Muscle of back (tissue), 11 donors: ENCODE results near the gene KIF19. TPM values are rescaled to one million over a fixed set of nuclear protein-coding genes. Genes with fewer than 3 reads are reported as not detected.

Experiments
- DNase-seq, 3 donors: peaks; one replicate each; pipeline versions ENCODE4 v3.0.0 to v3.0.0-alpha.2; 2013
- polyA plus RNA-seq, 10 donors: library from polyadenylated mRNA; unstranded; fragments of 120-200 nt; gene quantifications; one replicate each; pipeline ENCODE4 v1.2.1, GENCODE V29; 2013; ENCODE audit not compliant: insufficient read length in 10 of 10

Gene KIF19
- polyA plus RNA-seq, 10 donors: 1.0 to 2.3 (median 1.7) TPM

GRCh38 chr17:74361230-74362068, 35.4 kb downstream of the KIF19 start, which contains the start of gene BTBD17:
Gene BTBD17 (minus strand): TSS chr17:74361868. CDS start chr17:74361819, 49 bp downstream.
- peak in 2 of 3 donors; percentile 52 to 76 for DNase-seq

GRCh38 chr17:74362069-74362405, 36.0 kb downstream of the KIF19 start:
- no peak for DNase-seq

DNA sequence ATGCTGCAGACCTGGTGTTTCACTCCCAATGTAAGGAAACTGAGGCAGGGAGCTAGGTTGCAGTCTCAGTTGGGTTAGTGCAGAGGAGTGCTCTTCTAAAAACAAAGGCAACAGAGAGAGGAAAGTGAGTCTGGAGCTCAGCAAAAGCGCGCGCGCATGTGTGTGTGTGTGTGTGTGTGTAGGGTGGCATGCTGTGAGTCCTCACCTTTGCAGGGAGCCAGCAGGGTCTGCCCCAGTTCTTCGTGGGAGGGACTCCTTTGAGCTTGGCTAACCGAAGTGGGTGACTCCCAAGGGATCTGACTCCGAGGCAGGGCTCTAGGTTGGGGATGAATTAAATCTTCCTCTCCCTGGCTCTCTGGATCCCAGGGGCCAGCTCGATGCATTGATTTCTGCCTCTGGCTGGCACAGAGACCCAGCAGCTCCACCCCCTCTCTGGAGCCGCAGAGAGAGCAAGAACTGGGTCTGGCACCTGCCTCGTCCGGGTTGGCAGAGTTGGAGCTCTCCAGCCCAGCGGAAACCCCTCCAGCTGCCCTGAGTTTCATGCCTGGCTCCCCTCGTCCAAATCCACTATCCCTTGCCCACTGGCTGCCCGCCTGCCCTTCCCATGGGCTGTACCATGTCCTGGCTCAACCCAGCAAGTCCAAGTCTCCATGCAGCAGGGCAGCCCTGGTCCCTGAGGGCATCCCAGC, 36.9 kb downstream of the KIF19 start:
- peak in 2 of 3 donors; percentile 47 to 55 for DNase-seq

GRCh38 chr17:74367206-74367605, 41.2 kb downstream of the KIF19 start, which contains the start of gene GPR142:
Gene GPR142 (plus strand): TSS chr17:74367506. CDS start chr17:74369541, 2,035 bp downstream.
- DNase-seq: no peak

DNA sequence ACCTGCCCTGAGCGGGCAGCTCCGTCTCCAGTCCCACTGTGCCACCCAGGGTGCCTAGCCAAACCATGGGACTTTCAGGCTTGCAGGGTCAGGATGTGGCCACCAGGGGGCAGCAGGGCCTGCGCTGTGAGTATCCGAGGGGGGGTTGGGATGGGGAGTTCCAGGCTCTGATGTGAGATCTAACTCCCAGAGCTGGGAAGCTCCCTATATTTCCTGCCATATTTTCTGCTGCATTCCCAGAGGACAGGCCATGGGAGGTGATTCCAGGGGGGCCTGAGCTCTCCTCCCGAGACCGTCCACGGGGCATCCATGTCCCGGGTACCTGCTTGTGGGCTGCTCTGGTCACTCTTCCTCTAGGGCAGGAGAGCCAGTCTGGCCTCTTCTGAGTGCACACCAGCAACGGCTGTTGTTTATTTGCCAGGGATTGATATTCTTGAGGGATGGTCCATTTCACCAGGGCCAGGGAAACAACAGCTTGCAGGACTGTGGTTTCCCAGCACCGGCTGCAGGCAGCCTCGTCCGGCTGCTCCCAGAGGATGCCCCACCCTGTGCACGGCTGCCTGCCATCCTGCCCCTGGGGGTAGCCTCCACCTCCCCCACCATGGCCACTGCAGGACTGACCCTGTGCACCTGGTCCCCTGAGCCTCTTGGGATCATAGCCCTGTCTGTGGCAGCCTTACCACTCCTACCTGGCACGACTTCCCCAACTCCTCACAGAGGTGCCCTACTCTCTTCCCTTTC, 42.5 kb downstream of the KIF19 start:
- DNase-seq: peak; percentile 34 to 77 (median 65)

GRCh38 chr17:74369221-74369620, 43.2 kb downstream of the KIF19 start:
- DNase-seq: no peak

DNA sequence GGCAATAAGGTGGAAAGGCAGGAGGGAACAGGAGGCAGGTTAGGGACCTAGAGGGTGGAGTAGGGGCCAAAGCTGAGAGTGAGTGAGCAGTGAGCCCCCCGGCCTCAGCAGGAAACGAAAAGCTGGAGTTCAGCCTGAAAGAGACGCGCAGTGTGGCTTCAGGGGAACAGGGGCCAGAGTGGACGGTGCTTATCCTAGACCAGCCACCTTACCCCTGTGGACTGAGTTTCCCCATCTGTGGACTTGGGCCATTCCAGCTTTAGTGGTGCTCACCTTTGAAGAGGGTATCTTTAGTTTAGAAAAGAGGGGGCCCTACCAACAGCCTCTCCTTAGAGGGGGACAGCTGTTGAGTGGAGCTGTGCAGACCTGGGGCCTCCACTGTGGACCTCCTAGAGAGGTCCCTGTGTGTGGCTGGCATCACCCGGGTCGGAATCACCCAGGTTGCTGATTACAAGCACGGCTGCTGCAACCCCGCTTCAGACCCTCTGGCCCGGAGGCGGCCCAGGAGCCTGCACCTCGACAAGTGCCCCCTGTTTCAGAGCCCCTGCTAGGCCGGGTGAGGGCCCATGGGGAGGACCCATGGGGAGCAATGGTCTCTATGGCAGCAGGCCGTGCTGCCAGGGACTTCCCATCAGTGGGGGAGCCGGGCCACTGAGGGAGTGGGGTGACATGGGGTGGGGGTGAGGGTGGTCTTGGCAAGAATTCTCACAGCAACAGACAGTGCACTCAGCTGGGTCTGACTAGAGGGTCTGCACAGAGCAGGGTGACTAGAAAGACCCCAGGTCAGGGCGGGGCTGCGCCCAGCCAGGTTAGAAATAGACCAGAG, 43.9 kb downstream of the KIF19 start:
- DNase-seq: no peak

- DNase-seq: no peak
Measured at GRCh38 chr17:74371653-74372147, 45.7 kb downstream of the KIF19 start.

DNA sequence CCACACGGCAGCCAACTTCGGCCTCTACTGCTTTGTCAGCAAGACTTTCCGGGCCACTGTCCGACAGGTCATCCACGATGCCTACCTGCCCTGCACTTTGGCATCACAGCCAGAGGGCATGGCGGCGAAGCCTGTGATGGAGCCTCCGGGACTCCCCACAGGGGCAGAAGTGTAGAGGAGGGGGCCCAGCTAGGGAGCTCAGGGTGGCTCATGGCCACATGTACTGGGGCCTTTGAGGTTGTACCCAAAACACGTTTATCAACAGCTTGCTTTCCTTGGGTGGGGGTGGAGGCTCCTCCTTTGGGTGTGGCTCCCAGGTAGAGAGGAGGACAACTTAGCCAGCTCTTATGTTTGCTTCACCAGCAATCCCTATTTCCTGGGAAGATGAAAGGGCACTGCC, 46.4 kb downstream of the KIF19 start:
- DNase-seq: no peak

- DNase-seq: peak in 1 of 3 donors; percentile 40
Measured at GRCh38 chr17:74373838-74374606, 48.0 kb downstream of the KIF19 start.

DNA sequence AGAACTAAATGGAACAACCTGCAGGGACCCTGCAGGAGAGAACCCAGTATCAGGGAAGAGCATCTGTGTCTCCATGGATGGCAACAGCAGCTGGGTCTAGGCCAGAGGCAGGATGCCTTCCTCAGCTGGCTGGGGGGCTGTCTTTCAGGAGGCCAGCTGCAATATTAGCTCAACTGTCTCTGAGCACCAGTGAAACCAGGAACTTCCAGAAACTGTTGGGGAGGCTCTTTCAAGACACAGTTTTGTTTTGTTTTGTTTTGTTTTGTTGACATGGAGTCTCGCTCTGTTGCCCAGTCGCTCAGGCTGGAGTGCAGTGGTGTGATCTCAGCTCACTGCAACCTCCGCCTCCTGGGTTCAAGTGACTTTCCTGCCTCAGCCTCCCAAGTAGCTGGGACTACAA, 48.8 kb downstream of the KIF19 start:
- peak in 1 of 3 donors; percentile 23 for DNase-seq

- peak; percentile 83 to 95 (median 92) for DNase-seq
Measured at GRCh38 chr17:74379495-74380085, 53.6 kb downstream of the KIF19 start.

DNA sequence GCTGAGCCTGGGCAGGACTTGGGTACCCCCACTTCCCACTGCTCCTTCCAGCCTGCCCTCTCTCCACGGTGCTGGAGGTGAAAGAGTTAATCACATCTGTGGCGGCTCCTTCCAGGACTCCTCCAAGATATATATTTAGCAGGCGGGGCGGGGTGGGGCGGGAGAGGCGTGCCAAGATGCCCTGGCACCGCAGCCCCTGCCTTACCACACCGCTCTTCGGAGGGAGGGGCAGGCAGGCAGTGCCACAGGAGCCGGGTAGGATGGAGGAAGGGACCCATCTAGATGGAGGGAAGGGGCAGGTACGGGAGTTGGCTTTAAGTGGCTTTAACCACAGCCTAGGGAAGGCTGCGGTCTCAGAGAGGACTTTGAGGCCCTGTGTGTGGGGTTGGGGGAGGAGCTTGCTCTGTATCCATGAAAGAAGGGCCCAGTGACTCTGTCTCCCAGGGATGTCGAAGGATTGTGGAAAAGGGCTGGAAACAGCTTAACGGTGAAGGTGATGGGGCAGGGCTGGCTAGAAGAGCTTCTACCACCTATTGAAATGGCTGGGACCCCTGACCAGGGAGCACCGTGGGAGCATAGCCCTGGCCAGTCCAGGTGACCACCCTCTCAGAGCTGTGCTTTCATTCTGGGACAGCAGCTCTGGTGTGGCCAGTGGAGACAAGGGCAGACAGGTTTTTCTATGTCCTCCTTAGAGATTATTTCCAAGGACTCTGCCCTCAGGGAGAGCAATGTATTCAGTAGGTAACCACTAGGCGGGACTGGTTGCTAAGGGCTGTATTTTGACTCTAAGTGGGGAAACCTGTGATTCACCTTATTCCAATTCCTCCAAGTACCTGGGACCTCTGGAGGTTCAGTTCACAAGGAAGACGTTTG, 54.3 kb downstream of the KIF19 start:
- DNase-seq: peak in 2 of 3 donors; percentile 43

GRCh38 chr17:74380959-74381808, 55.2 kb downstream of the KIF19 start:
- DNase-seq: peak in 1 of 3 donors; percentile 4

DNA sequence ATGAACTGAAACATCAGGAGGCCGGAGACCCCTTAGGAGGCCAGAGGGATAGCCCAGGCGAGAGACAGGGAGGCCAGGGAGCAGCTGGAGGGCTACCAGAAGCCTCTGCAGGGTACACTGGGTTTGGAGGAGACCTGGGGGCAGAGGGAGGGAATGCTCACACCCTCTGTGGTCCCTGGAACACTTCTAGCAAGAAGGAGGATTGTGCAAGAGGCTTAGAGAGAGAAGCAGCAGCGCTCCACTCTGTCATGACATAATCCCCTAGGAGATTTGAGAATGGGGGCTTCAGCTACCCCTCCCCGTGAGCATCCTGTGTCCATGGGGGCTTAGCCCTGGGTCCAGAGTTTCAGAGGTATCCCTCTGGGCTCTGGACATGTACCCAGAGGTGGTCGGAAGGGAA, 57.1 kb downstream of the KIF19 start:
- DNase-seq: no peak

- no peak for DNase-seq
Measured at GRCh38 chr17:74385201-74385600, 59.2 kb downstream of the KIF19 start.

DNA sequence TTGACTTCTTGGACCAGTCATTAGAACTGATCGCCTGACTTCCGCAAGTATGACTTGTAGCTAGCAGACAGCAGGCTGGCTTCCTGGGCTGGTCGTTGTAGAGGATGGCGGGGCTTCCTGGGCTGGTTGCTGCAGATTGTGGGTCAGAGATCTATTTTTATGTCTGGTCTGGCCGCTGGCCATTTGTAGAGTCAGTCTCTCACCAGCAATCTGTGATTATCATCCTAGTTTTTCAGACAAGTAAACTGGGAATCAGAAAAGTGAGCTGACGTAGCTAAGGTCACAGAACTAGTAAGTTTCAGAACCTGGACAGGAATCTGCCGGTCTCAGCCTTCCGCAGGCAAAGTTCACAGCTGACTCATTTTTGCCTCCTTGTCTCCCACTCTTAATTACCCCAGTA, 60.4 kb downstream of the KIF19 start:
- peak in 1 of 3 donors; percentile 55 for DNase-seq
